Endothelial cell of umbilical vein (primary cell): ENCODE results near the gene TMEM237.

Experiments used
- EZH2 ChIP-seq: IDR thresholded peaks from 2 replicates; pipeline ENCODE4 v1.6.1; 2012; ENCODE audit warnings: borderline replicate concordance, low read depth, mild to moderate bottlenecking, moderate library complexity, low read length, inconsistent platforms; ENCODE audit not compliant: severe bottlenecking
- FOS ChIP-seq: IDR thresholded peaks from 2 replicates; pipeline ENCODE4 v1.6.1; 2011; ENCODE audit warnings: mild to moderate bottlenecking, low read length, moderate library complexity, borderline replicate concordance; ENCODE audit not compliant: insufficient read depth
- JUN ChIP-seq: IDR thresholded peaks from 2 replicates; pipeline ENCODE4 v1.6.1; 2011; ENCODE audit warnings: borderline replicate concordance, low read depth; ENCODE audit not compliant: insufficient read length, insufficient read depth
- POLR2AphosphoS5 ChIP-seq: IDR thresholded peaks from 2 replicates; pipeline ENCODE4 v1.6.1; 2012; ENCODE audit warnings: low read depth, mild to moderate bottlenecking, control low read depth, low read length, moderate library complexity; ENCODE audit not compliant: insufficient read depth
- TF ChIP-seq, protein P1 (sequence below), 2 donors: IDR thresholded peaks; 1 replicate in 1 of 2; 2 replicates in 1 of 2; pipeline ENCODE4 v1.5.1; 2011; ENCODE audit warnings: low read length in 2 of 2, mild to moderate bottlenecking in 2 of 2, moderate library complexity in 2 of 2, control low read depth in 1 of 2, inconsistent platforms in 1 of 2, low read depth in 1 of 2; ENCODE audit not compliant: insufficient read depth in 1 of 2; ENCODE audit errors: extremely low read depth in 1 of 2
- TF ChIP-seq, protein P2 (sequence below): IDR thresholded peaks from 2 replicates; pipeline ENCODE4 v1.6.1; 2011; ENCODE audit not compliant: insufficient read depth, insufficient read length

DNA sequence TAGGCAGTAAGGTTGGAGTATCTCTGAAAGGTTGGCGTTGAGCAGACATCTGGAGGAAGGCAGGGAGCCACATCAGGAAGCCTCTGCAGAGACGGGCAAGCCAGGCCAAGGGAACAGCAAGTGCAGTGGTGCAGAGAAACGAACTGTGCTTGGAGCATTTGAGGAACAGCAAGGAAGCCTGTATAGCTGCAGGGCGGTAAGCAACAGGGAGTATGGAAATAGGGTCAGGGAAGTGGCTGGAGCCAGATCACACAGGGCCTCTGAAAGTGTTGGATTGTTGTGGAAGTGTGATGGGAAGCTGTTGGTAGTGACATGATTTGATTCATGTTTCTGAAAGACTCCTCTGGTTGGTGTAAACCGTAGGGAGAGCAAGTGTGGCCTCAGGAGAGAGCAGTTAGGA, 13.4 kb upstream of the TMEM237 start:
- TF ChIP-seq JUN (no peak), FOS (no peak), EZH2 (no peak), POLR2AphosphoS5 (no peak)
- TF ChIP-seq, protein P1, sequence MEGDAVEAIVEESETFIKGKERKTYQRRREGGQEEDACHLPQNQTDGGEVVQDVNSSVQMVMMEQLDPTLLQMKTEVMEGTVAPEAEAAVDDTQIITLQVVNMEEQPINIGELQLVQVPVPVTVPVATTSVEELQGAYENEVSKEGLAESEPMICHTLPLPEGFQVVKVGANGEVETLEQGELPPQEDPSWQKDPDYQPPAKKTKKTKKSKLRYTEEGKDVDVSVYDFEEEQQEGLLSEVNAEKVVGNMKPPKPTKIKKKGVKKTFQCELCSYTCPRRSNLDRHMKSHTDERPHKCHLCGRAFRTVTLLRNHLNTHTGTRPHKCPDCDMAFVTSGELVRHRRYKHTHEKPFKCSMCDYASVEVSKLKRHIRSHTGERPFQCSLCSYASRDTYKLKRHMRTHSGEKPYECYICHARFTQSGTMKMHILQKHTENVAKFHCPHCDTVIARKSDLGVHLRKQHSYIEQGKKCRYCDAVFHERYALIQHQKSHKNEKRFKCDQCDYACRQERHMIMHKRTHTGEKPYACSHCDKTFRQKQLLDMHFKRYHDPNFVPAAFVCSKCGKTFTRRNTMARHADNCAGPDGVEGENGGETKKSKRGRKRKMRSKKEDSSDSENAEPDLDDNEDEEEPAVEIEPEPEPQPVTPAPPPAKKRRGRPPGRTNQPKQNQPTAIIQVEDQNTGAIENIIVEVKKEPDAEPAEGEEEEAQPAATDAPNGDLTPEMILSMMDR (IDR thresholded peaks at IDR 0.05; ENCODE audit: extremely low read depth in 1 of 2, insufficient read depth in 1 of 2, low read depth in 1 of 2, low read length in 2 of 2) = no peak
- TF ChIP-seq, protein P2, sequence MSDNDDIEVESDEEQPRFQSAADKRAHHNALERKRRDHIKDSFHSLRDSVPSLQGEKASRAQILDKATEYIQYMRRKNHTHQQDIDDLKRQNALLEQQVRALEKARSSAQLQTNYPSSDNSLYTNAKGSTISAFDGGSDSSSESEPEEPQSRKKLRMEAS = no peak
